ENCODE measurements around the gene CX3CL1.
"Not testable (repeated sequence)": the region's sequence is repeated elsewhere in the genome, so short reads cannot be mapped to it uniquely, and the experiment has no call there.

The CX3CL1 gene

DNA sequence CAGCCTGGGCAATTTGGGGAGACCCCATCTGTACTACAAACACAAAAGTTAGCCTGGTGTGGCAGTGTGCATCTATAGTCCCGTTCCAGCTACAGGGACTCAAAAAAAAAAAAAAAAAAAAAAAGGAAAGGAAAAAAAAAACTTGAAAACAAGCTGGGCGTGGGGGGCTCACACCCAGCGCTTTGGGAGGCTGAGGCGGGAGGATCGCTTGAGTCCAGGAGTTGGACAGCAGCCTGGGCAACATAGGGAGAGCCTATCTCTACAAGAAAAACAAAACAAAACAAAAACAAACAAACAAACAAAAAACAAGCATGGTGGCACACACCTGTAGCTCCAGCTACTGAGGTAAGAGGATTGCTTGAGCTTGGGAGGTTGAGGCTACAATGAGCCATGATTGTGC is 19.4 kb downstream of the CX3CL1 start:
- no peak for DNase-seq (ENCODE audit: low spot score)
- in situ Hi-C loops (cut with MboI; ENCODE audit: low sequenced_read_pairs, unreplicated experiment): no loop called here
- no peak for TF ChIP-seq CTCF (IDR thresholded peaks at IDR 0.05; ENCODE audit: borderline replicate concordance, control extremely low read depth, extremely low read depth, insufficient read depth, missing control alignments)

DNA sequence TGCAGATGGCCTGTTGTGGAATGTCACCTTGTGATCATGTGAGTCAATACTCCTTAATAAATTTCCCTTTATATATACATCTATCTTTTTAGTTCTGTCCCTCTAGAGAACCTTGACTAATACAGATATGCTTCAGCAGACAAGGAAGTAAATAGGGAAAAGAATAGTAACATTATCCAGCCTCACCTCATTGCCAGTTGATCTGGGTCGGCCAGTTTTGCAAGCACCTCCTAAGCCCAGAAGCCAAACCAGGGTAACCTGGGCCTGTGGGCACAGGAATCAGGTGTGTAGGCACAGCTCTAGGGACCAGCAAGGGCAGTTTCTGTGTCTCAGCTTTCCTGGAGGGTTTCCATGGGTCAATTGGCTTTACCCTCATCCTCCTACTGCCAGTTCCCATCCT is 20.4 kb downstream of the CX3CL1 start:
- DNase-seq (ENCODE audit: low spot score): no peak
- no peak for TF ChIP-seq CTCF (IDR thresholded peaks at IDR 0.05; ENCODE audit: borderline replicate concordance, control extremely low read depth, extremely low read depth, insufficient read depth, missing control alignments)
- in situ Hi-C loops (cut with MboI; ENCODE audit: low sequenced_read_pairs, unreplicated experiment): no loop called here

- TF ChIP-seq CTCF (IDR thresholded peaks at IDR 0.05; ENCODE audit: borderline replicate concordance, control extremely low read depth, extremely low read depth, insufficient read depth, missing control alignments): no peak
- in situ Hi-C loops (cut with MboI; ENCODE audit: low sequenced_read_pairs, unreplicated experiment): no loop called here
- DNase-seq (ENCODE audit: low spot score): no peak
Measured at GRCh38 chr16:57394444-57394843, 22.2 kb downstream of the CX3CL1 start.

DNA sequence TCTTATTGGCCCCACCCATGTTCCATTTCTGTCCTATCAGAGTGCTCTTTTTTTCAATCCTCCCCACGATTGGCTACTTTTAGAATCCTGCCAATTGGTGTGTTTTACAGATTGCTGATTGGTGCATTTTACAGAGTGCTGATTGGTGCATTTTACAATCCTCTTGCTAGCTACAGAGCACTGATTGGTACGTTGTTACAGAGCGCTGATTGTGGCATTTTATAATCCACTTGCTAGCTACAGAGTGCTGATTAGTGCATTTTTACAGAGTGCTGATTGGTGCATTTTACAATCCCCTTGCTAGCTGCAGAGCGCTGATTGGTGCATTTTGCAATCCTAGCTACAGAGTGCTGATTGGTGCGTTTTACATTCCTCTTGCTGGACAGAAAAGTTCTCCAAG is 22.7 kb downstream of the CX3CL1 start:
- DNase-seq (ENCODE audit: low spot score): no peak
- in situ Hi-C loops (cut with MboI; ENCODE audit: low sequenced_read_pairs, unreplicated experiment): no loop called here

GRCh38 chr16:57396786-57397185 is 24.5 kb downstream of the CX3CL1 start:
- no peak for DNase-seq (ENCODE audit: low spot score)
- no peak for TF ChIP-seq CTCF (IDR thresholded peaks at IDR 0.05; ENCODE audit: borderline replicate concordance, control extremely low read depth, extremely low read depth, insufficient read depth, missing control alignments)
- in situ Hi-C loops (cut with MboI; ENCODE audit: low sequenced_read_pairs, unreplicated experiment): no loop called here

More for the DNA sequence above, 22.7 kb downstream of the CX3CL1 start:
- TF ChIP-seq CTCF (IDR thresholded peaks at IDR 0.05; ENCODE audit: borderline replicate concordance, control extremely low read depth, extremely low read depth, insufficient read depth, missing control alignments): no peak

DNA sequence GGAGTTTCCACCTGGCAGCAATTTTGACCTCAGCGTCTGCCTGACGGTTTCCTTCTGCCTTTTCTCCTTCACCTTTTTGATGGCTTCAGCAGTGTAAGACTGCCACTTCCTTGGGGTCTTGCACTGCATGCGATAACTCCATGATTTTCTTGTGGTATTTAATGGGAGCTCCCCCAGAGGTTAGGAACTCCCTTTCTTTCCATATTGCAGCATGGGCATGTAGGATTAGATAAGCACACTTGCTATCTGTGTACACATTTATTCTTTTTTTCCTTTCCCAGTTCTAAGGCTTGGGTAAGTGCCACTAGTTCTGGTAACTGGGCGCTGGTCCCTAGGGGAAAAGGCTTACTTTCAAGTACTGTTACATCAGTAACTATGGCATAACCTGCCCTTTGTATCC is 25.2 kb downstream of the CX3CL1 start:
- in situ Hi-C loops (cut with MboI; ENCODE audit: low sequenced_read_pairs, unreplicated experiment); DNase-seq (ENCODE audit: low spot score): not testable (repeated sequence)

GRCh38 chr16:57401943-57402640 is 29.8 kb downstream of the CX3CL1 start:
- in situ Hi-C loops (cut with MboI; ENCODE audit: low sequenced_read_pairs, unreplicated experiment): loop anchor here (25.0 kb wide), 1 partner anchor 315 kb away; the partner anchor contains the start of gene CPNE2
- no peak for DNase-seq (ENCODE audit: low spot score)
- no peak for TF ChIP-seq CTCF (IDR thresholded peaks at IDR 0.05; ENCODE audit: borderline replicate concordance, control extremely low read depth, extremely low read depth, insufficient read depth, missing control alignments)

Measured in GM13976 (cell line).